ENCODE measurements around the gene PCBD1. TPM values are rescaled to one million over a fixed set of nuclear protein-coding genes. Genes with fewer than 3 reads are reported as not detected.
A peak's percentile ranks its signal among the peaks of the same experiment; 100 is the strongest.

Gene PCBD1
- total RNA-seq, 1 donor from 2014 or later: 29.1 TPM

GRCh38 chr10:70907637-70908405 is 19.5 kb upstream of the PCBD1 start:
- Mint-ChIP-seq H3K9me3 (ENCODE audit: unreplicated experiment) (no peaks in the 10 kb centered on the region), H3K27me3 (ENCODE audit: unreplicated experiment) (peaks cover 4% of the 10 kb centered on the region), H3K27ac (ENCODE audit: unreplicated experiment) (peak overlapping the region; percentile 45), H3K4me1 (ENCODE audit: low read depth, unreplicated experiment) (peaks cover 23% of the 10 kb centered on the region), H3K36me3 (ENCODE audit: unreplicated experiment) (no peaks in the 10 kb centered on the region), H3K4me3 (ENCODE audit: unreplicated experiment) (peak overlapping the region; percentile 23)
- peak; percentile 41 for DNase-seq
- TF ChIP-seq, protein P1, sequence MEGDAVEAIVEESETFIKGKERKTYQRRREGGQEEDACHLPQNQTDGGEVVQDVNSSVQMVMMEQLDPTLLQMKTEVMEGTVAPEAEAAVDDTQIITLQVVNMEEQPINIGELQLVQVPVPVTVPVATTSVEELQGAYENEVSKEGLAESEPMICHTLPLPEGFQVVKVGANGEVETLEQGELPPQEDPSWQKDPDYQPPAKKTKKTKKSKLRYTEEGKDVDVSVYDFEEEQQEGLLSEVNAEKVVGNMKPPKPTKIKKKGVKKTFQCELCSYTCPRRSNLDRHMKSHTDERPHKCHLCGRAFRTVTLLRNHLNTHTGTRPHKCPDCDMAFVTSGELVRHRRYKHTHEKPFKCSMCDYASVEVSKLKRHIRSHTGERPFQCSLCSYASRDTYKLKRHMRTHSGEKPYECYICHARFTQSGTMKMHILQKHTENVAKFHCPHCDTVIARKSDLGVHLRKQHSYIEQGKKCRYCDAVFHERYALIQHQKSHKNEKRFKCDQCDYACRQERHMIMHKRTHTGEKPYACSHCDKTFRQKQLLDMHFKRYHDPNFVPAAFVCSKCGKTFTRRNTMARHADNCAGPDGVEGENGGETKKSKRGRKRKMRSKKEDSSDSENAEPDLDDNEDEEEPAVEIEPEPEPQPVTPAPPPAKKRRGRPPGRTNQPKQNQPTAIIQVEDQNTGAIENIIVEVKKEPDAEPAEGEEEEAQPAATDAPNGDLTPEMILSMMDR (IDR thresholded peaks at IDR 0.05; ENCODE audit: partially characterized antibody, unreplicated experiment): no peak

DNA sequence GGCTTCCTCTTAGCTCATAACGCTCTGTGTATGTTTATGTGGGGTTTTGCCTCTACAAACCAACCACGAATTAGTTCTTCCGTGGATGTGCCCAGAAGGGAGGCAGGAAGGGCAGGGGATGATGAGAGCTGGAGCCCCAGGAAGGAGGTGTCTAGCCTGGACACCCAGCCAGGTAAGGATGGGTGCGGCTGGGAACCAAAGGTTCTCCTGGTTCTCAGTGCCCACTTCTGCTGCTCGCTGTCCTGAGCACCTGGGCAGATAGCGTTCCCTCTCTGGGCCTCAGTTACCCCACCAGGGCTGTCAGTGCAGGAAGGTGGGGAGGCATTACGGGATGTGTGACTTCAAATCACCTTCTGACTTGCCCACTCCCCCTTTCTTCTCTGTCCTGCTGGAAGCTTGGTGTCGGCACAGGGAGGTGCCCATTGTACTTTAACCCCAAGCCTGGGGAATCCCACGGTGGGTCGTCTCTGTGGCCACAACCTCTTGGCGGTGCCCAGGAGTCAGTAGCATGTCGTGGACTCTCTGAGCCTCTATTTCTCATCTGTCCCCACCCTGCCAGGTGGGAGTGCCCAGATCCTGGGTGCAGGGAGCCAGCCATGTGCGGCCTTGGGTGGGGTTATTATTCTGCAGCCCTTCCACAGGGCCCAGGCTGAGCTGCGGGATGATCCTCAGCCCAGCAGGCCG is 18.7 kb upstream of the PCBD1 start:
- TF ChIP-seq, protein P1 (IDR thresholded peaks at IDR 0.05; ENCODE audit: partially characterized antibody, unreplicated experiment): no peak
- Mint-ChIP-seq H3K27ac (ENCODE audit: unreplicated experiment) (no peak overlapping the region), H3K4me1 (ENCODE audit: low read depth, unreplicated experiment) (peaks cover 23% of the 10 kb centered on the region), H3K36me3 (ENCODE audit: unreplicated experiment) (no peaks in the 10 kb centered on the region), H3K27me3 (ENCODE audit: unreplicated experiment) (peaks cover 4% of the 10 kb centered on the region), H3K4me3 (ENCODE audit: unreplicated experiment) (no peak overlapping the region), H3K9me3 (ENCODE audit: unreplicated experiment) (no peaks in the 10 kb centered on the region)
- peak; percentile 21 for DNase-seq

- peaks cover 4% of the 10 kb centered on the region for H3K27me3 Mint-ChIP-seq (ENCODE audit: unreplicated experiment)
- no peaks in the 10 kb centered on the region for H3K36me3 Mint-ChIP-seq (ENCODE audit: unreplicated experiment)
- H3K27ac Mint-ChIP-seq (ENCODE audit: unreplicated experiment): no peak overlapping the region
- no peak for DNase-seq
- TF ChIP-seq, protein P1 (IDR thresholded peaks at IDR 0.05; ENCODE audit: partially characterized antibody, unreplicated experiment): no peak
- peaks cover 23% of the 10 kb centered on the region for H3K4me1 Mint-ChIP-seq (ENCODE audit: low read depth, unreplicated experiment)
- H3K4me3 Mint-ChIP-seq (ENCODE audit: unreplicated experiment): peak overlapping the region; percentile 20
- H3K9me3 Mint-ChIP-seq (ENCODE audit: unreplicated experiment): no peaks in the 10 kb centered on the region
Measured at GRCh38 chr10:70906031-70906783, 17.8 kb upstream of the PCBD1 start.

GRCh38 chr10:70905071-70906021 is 17.0 kb upstream of the PCBD1 start:
- Mint-ChIP-seq H3K36me3 (ENCODE audit: unreplicated experiment) (no peaks in the 10 kb centered on the region), H3K4me3 (ENCODE audit: unreplicated experiment) (no peak overlapping the region), H3K4me1 (ENCODE audit: low read depth, unreplicated experiment) (peaks cover 23% of the 10 kb centered on the region), H3K27me3 (ENCODE audit: unreplicated experiment) (peaks cover 4% of the 10 kb centered on the region), H3K9me3 (ENCODE audit: unreplicated experiment) (no peaks in the 10 kb centered on the region), H3K27ac (ENCODE audit: unreplicated experiment) (no peak overlapping the region)
- TF ChIP-seq, protein P1 (IDR thresholded peaks at IDR 0.05; ENCODE audit: partially characterized antibody, unreplicated experiment): no peak
- no peak for DNase-seq

Measured in glutamatergic neuron (in vitro differentiated cells).